Loucy (cell line): ENCODE measurements around the gene KLK3.

Source experiments
- H2AFZ ChIP-seq: fragments of 200-600 bp; sonication (generic); 2 replicates; pipeline ENCODE4 v1.6.0; 2016; ENCODE audit warnings: antibody characterized with exemption, mild to moderate bottlenecking, low read length, moderate library complexity
- H3F3A ChIP-seq: fragments of 200-600 bp; 2 replicates; pipeline ENCODE4 v1.6.0; 2016; ENCODE audit warnings: antibody characterized with exemption, low read depth, mild to moderate bottlenecking
- H3K27me3 ChIP-seq: fragments of 200-600 bp; sonication (generic); 2 replicates; pipeline ENCODE4 v1.6.1; 2014; ENCODE audit warnings: low read length, mild to moderate bottlenecking; ENCODE audit not compliant: insufficient read depth, poor library complexity, severe bottlenecking
- H3K36me3 ChIP-seq: fragments of 200-600 bp; sonication (generic); 2 replicates; pipeline ENCODE4 v1.6.1; 2016; ENCODE audit warnings: low read length; ENCODE audit not compliant: insufficient read depth
- H3K4me1 ChIP-seq: fragments of 200-600 bp; sonication (generic); 2 replicates; pipeline ENCODE4 v1.5.1; 2014; ENCODE audit warnings: low read length, mild to moderate bottlenecking; ENCODE audit not compliant: insufficient read depth, poor library complexity, severe bottlenecking
- H3K4me2 ChIP-seq: fragments of 200-600 bp; sonication (generic); 2 replicates; pipeline ENCODE4 v1.6.0; 2014; ENCODE audit warnings: antibody characterized with exemption, low read length, low read depth, mild to moderate bottlenecking; ENCODE audit not compliant: poor library complexity, severe bottlenecking
- H3K4me3 ChIP-seq: fragments of 200-600 bp; sonication (generic); 2 replicates; pipeline ENCODE4 v1.5.1; 2014; ENCODE audit warnings: low read length, mild to moderate bottlenecking, mixed read lengths; ENCODE audit not compliant: poor library complexity, severe bottlenecking
- H3K79me2 ChIP-seq: fragments of 200-600 bp; sonication (generic); 2 replicates; pipeline ENCODE4 v1.6.1; 2014; ENCODE audit warnings: low read length; ENCODE audit not compliant: insufficient read depth
- H3K9ac ChIP-seq: fragments of 200-600 bp; sonication (generic); 2 replicates; pipeline ENCODE4 v1.6.0; 2014; ENCODE audit warnings: mild to moderate bottlenecking, low read depth, low read length, moderate library complexity; ENCODE audit not compliant: poor library complexity, severe bottlenecking
- H3K9me2 ChIP-seq: fragments of 200-600 bp; sonication (generic); replicated peaks from 2 replicates; pipeline ENCODE4 v1.6.1; 2016; ENCODE audit warnings: low read depth, low read length, mixed read lengths
- H3K9me3 ChIP-seq: fragments of 200-600 bp; sonication (generic); 2 replicates; pipeline ENCODE4 v1.6.1; 2014; ENCODE audit warnings: mild to moderate bottlenecking, antibody characterized with exemption, low read length, low read depth; ENCODE audit not compliant: insufficient read depth
- H4K20me1 ChIP-seq: fragments of 200-600 bp; sonication (generic); 2 replicates; pipeline ENCODE4 v1.6.0; 2014; ENCODE audit warnings: antibody characterized with exemption, low read length, mild to moderate bottlenecking; ENCODE audit not compliant: insufficient read depth, poor library complexity, severe bottlenecking
- EZH2phosphoT487 ChIP-seq: fragments of 200-600 bp; IDR thresholded peaks from 2 replicates; pipeline ENCODE4 v1.6.1; 2018; ENCODE audit warnings: antibody characterized with exemption, mild to moderate bottlenecking, moderate library complexity, borderline replicate concordance
- TF ChIP-seq, protein P1 (sequence below): fragments of 200-600 bp; sonication (generic); conservative IDR thresholded peaks from 2 replicates; pipeline ENCODE4 v1.5.1; 2014; ENCODE audit warnings: mild to moderate bottlenecking, antibody characterized with exemption, low read length

Gene KLK3

DNA sequence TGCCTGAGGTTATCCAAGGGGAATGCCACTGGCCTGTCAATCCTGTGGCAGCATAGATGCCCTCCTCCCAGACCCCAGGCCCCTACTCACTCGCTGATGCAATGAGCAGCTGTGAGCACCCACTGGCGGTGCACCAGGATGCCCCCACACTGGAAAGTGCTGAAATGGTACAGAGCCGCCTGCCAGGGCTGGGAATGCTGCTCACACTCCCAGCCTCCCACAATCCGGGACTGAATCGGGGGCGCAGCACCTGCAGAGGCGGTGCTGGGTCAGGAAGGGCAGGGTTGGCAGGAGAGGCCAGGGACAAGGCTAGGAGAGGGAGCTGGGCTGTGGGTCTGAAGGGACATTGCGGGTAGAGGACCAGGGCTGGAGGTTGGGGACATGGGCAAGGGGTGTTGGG lies 33.1 kb upstream of the KLK3 start:
- Histone ChIP-seq H3K79me2 (no peaks in the 10 kb centered on the region), H3K36me3 (no peaks in the 10 kb centered on the region), H3K9ac (no peak overlapping the region), H3K9me2 (no peaks in the 10 kb centered on the region), H3K4me1 (no peaks in the 10 kb centered on the region), H4K20me1 (no peaks in the 10 kb centered on the region), H3K9me3 (no peaks in the 10 kb centered on the region), H3K27me3 (no peaks in the 10 kb centered on the region), H3K4me3 (no peak overlapping the region), H2AFZ (no peak overlapping the region), H3K4me2 (no peak overlapping the region), H3F3A (no peaks in the 10 kb centered on the region)
- TF ChIP-seq, protein P1, sequence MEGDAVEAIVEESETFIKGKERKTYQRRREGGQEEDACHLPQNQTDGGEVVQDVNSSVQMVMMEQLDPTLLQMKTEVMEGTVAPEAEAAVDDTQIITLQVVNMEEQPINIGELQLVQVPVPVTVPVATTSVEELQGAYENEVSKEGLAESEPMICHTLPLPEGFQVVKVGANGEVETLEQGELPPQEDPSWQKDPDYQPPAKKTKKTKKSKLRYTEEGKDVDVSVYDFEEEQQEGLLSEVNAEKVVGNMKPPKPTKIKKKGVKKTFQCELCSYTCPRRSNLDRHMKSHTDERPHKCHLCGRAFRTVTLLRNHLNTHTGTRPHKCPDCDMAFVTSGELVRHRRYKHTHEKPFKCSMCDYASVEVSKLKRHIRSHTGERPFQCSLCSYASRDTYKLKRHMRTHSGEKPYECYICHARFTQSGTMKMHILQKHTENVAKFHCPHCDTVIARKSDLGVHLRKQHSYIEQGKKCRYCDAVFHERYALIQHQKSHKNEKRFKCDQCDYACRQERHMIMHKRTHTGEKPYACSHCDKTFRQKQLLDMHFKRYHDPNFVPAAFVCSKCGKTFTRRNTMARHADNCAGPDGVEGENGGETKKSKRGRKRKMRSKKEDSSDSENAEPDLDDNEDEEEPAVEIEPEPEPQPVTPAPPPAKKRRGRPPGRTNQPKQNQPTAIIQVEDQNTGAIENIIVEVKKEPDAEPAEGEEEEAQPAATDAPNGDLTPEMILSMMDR: no peak
- no peak for TF ChIP-seq EZH2phosphoT487

- Histone ChIP-seq H3K27me3 (no peaks in the 10 kb centered on the region), H2AFZ (no peak overlapping the region), H3K9ac (no peak overlapping the region), H3K9me3 (no peaks in the 10 kb centered on the region), H3F3A (no peaks in the 10 kb centered on the region), H3K36me3 (no peaks in the 10 kb centered on the region), H3K4me2 (no peak overlapping the region), H3K4me3 (no peak overlapping the region), H3K4me1 (no peaks in the 10 kb centered on the region), H4K20me1 (no peaks in the 10 kb centered on the region), H3K9me2 (no peaks in the 10 kb centered on the region), H3K79me2 (no peaks in the 10 kb centered on the region)
- TF ChIP-seq, protein P1: no peak
- no peak for TF ChIP-seq EZH2phosphoT487
These were observed 32.0 kb upstream of the KLK3 start for GRCh38 chr19:50822661-50823208.

DNA sequence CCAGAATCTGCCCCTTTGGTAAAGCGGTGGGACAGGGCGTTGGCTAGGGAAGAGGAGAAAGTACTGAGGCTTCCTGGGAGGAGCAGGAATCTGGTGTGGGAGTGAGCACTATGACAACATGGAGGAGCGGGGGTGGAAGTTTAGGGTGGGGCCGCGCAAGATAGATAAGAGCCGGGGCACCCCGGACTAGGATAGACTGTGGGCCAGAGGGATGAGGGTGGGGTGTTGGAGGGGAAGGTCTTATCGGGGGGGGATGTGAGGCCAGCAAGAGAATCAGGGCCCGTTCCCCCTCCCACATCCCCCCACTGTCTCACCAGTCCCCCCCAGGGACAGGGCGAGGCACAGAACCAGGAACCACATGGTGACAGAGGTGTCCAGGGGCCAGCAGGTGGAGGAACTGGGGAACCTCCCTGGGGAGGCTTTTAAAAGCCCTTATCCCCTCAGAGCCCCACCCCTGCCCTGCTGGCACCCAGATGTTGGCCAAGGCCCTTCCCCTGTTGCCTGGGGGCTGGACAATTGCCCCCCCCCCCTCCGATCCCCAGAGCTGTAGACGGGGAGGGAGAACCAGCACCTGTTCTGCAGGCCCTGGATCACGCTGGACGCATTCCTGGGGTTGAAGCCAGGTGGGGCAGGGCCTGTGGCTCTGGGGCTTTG lies 31.2 kb upstream of the KLK3 start, which contains the start of gene KLK1:
Gene KLK1, minus strand, starts transcription at position 399 of the 654 bp plus-strand sequence. Its CDS starts 39 bp downstream, at position 360.
- Histone ChIP-seq H3K9me3 (no peaks in the 10 kb centered on the region), H3K36me3 (no peaks in the 10 kb centered on the region), H3K4me1 (no peaks in the 10 kb centered on the region), H3K27me3 (no peaks in the 10 kb centered on the region), H3K4me2 (no peak within 1 kb of the TSS), H3K9me2 (no peaks in the 10 kb centered on the region), H4K20me1 (no peaks in the 10 kb centered on the region), H2AFZ (no peak within 1 kb of the TSS), H3K4me3 (no peak within 1 kb of the TSS), H3K79me2 (no peaks in the 10 kb centered on the region), H3F3A (no peaks in the 10 kb centered on the region), H3K9ac (no peak within 1 kb of the TSS)
- TF ChIP-seq EZH2phosphoT487: no peak
- TF ChIP-seq, protein P1: no peak
